Measurements from ENCODE around the gene RGS7BP.

- TF ChIP-seq CTCF (IDR thresholded peaks at IDR 0.05) (no peak), POLR2A (IDR thresholded peaks at IDR 0.05) (no peak)
Observed at GRCh38 chr5:64653766-64654560, 148.1 kb downstream of the RGS7BP start.
